Measurements from ENCODE around the gene CPLX4.
"Not testable (repeated sequence)": the region's sequence is repeated elsewhere in the genome, so short reads cannot be mapped to it uniquely, and the experiment has no call there.

CPLX4 gene

DNA sequence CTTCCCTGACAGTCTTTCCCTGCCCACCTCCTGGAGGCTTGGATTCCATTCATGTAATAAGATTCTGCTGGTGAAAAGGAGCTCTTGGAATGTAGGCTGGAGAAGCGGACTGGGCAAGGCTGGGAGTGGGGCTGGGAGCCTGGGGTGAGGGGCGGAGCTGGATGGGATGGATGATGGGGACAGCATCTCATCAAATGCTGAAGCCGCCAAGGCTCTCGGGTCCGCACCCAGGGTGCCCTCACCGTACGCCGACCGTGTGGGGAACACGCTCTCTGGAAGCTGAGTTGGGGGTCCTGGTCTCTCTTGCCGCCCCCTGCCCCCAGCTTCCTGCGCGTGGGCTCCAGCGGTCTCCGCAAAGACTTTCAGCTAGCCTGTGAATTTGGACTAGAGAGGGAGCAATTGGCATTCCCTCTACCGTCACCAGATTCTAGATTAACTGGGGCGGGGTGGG is 54.3 kb downstream of the CPLX4 start:
- no peak overlapping the region for H3K4me3 ChIP-seq (ENCODE audit: low read depth, low read length)
- TF ChIP-seq, protein P1, sequence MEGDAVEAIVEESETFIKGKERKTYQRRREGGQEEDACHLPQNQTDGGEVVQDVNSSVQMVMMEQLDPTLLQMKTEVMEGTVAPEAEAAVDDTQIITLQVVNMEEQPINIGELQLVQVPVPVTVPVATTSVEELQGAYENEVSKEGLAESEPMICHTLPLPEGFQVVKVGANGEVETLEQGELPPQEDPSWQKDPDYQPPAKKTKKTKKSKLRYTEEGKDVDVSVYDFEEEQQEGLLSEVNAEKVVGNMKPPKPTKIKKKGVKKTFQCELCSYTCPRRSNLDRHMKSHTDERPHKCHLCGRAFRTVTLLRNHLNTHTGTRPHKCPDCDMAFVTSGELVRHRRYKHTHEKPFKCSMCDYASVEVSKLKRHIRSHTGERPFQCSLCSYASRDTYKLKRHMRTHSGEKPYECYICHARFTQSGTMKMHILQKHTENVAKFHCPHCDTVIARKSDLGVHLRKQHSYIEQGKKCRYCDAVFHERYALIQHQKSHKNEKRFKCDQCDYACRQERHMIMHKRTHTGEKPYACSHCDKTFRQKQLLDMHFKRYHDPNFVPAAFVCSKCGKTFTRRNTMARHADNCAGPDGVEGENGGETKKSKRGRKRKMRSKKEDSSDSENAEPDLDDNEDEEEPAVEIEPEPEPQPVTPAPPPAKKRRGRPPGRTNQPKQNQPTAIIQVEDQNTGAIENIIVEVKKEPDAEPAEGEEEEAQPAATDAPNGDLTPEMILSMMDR (IDR thresholded peaks at IDR 0.05; ENCODE audit: borderline replicate concordance, insufficient read depth, low read depth, low read length), result no peak

DNA sequence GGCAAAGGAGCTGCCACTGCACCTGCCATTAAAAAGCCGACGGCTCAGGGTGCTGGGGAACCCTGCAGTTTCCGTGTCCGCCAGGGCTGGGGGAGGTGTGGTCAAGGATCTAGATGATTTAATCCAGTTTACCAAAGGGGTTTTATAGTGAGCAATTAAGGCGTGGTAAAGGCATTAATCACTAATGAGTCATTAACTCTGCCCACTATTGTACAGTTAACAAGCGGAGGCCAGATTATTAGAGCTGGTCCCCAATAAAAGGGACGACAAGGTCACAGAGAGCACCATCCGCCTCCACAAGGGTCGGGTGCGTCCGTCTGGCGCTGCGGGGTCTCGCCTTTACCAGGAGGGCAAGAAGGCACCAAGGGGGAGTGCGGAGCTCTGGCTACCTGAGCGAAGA is 54.8 kb downstream of the CPLX4 start:
- H3K4me3 ChIP-seq (ENCODE audit: low read depth, low read length), result no peak overlapping the region
- TF ChIP-seq, protein P1 (IDR thresholded peaks at IDR 0.05; ENCODE audit: borderline replicate concordance, insufficient read depth, low read depth, low read length), result no peak

DNA sequence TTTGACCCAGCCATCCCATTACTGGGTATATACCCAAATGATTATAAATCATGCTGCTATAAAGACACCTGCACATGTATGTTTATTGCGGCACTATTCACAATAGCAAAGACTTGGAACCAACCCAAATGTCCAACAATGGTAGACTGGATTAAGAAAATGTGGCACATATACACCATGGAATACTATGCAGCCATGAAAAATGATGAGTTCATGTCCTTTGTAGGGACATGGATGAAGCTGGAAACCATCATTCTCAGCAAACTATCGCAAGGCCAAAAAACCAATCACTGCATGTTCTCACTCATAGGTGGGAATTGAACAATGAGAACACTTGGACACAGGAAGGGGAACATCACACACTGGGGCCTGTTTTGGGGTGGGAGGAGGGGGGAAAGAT is 56.2 kb downstream of the CPLX4 start:
- H3K4me3 ChIP-seq (ENCODE audit: low read depth, low read length), result not testable (repeated sequence)

DNA sequence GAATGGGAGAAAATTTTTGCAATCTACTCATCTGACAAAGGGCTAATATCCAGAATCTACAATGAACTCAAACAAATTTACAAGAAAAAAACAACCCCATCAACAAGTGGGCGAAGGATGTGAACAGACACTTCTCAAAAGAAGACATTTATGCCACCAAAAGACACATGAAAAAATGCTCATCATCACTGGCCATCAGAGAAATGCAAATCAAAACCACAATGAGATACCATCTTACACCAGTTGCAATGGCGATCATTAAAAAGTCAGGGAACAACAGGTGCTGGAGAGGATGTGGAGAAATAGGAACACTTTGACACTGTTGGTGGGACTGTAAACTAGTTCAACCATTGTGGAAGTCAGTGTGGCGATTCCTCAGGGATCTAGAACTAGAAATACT is 56.6 kb downstream of the CPLX4 start:
- H3K4me3 ChIP-seq (ENCODE audit: low read depth, low read length), result not testable (repeated sequence)

DNA sequence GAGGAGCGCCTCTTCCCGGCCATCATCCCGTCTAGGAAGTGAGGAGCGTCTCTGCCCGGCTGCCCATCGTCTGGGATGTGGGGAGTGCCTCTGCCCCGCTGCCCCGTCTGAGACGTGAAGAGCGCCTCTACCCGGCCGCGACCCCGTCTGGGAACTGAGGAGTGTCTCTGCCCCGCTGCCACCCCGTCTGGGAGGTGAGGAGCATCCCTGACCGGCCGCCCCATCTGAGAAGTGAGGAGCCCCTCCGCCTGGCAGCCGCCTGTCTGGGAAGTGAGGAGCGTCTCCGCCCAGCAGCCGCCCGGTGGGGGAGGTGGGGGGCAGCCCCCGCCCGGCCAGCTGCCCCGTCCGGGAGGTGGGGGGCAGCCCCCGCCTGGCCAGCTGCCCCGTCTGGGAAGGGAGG is 63.0 kb downstream of the CPLX4 start:
- H3K4me3 ChIP-seq (ENCODE audit: low read depth, low read length), result not testable (repeated sequence)

DNA sequence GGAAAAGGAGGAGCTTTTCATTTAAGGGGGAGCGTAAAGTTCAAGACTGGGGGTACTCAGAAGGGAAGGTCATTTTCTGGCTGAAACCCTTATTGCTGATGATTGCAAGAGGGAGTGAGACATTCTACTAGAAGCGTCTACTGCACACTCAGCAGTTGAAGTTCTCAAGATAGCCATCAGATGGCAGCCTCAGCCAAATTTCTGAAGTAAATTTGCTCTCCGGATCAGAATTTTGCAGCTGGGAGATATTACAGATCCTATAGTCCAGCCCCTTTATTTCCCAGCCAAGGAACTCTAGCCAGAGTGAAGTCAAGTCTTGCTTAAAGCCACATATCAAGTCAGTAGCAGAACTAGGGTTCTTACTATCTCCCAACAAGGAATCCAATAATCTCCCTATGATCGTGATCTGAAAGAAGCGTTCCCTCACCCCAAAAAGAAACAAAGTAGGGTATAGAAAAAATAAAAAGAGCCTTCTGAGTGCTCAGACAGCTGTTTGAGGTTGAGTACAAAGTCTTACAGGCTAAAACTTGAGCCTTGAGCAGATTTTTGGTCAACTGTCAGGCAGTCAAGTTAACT is 69.2 kb downstream of the CPLX4 start:
- H3K4me3 ChIP-seq (ENCODE audit: low read depth, low read length), result no peak overlapping the region
- TF ChIP-seq, protein P1 (IDR thresholded peaks at IDR 0.05; ENCODE audit: borderline replicate concordance, insufficient read depth, low read depth, low read length), result peak; percentile 61; the same call in 1 of the 2 replicates

DNA sequence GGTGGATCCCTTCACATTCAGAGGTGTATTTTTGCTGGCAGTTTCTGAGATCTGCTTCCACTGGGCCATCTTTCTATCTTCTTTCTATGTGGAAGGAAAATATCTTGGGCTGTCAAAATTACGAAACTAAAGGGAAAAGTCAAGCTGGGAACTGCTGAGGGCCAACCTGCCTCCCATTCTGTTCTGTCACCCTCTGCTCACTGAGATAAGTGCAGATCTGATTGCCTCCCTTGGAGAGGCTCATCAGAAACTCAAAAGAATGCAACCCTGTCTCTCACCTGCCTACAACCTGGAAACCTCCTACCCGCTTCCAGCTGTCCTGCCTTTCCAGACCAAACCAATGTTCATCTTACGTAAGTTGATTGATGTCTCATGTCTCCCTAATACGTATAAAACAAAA is 71.7 kb downstream of the CPLX4 start:
- no peak overlapping the region for H3K4me3 ChIP-seq (ENCODE audit: low read depth, low read length)
- TF ChIP-seq, protein P1 (IDR thresholded peaks at IDR 0.05; ENCODE audit: borderline replicate concordance, insufficient read depth, low read depth, low read length), result no peak
